Endodermal cell (in vitro differentiated cells): ENCODE results near the gene LSMEM2. TPM values are rescaled to one million over a fixed set of nuclear protein-coding genes. Genes with fewer than 3 reads are reported as not detected.

Experiments used
- DNase-seq: peaks from one replicate; pipeline ENCODE4 v3.0.0-alpha.2; 2017
- H3K27ac ChIP-seq: 2 replicates; pipeline ENCODE4 v1.5.1; 2013; ENCODE audit warnings: mild to moderate bottlenecking, low read depth, low read length, moderate library complexity
- H3K27me3 ChIP-seq: 2 replicates; pipeline ENCODE4 v1.6.1; 2013; ENCODE audit warnings: mild to moderate bottlenecking, low read length, moderate library complexity; ENCODE audit not compliant: insufficient read depth, control insufficient read depth, poor library complexity, severe bottlenecking
- H3K36me3 ChIP-seq: 2 replicates; pipeline ENCODE4 v1.7.0; 2013; ENCODE audit warnings: mild to moderate bottlenecking, low read length, moderate library complexity; ENCODE audit not compliant: control insufficient read depth, insufficient read depth
- H3K4me1 ChIP-seq: one replicate; pipeline ENCODE4 v1.7.0; 2013; ENCODE audit warnings: low read length; ENCODE audit not compliant: control insufficient read depth, insufficient read depth
- H3K4me3 ChIP-seq: 2 replicates; pipeline ENCODE4 v1.5.1; 2013; ENCODE audit warnings: mild to moderate bottlenecking, low read length, moderate library complexity
- H3K9ac ChIP-seq: 2 replicates; pipeline ENCODE4 v1.6.1; 2013; ENCODE audit warnings: mild to moderate bottlenecking, low read length, moderate library complexity; ENCODE audit not compliant: poor library complexity, severe bottlenecking; ENCODE audit errors: extremely low read depth
- H3K9me3 ChIP-seq: 2 replicates; pipeline ENCODE4 v1.6.1; 2013; ENCODE audit warnings: mild to moderate bottlenecking, low read length, moderate library complexity; ENCODE audit not compliant: control insufficient read depth
- H3K27ac Mint-ChIP-seq: 2 replicates; pipeline ENCODE4 v1.8.0; 2020; ENCODE audit warnings: mixed read lengths
- H3K27me3 Mint-ChIP-seq: 2 replicates; pipeline ENCODE4 v1.8.0; 2021; ENCODE audit warnings: mild to moderate bottlenecking, mixed read lengths; ENCODE audit not compliant: insufficient read depth
- H3K36me3 Mint-ChIP-seq: 2 replicates; pipeline ENCODE4 v1.8.0; 2020; ENCODE audit warnings: low read depth, mixed read lengths
- H3K4me1 Mint-ChIP-seq: 2 replicates; pipeline ENCODE4 v1.8.0; 2020; ENCODE audit warnings: mixed read lengths
- H3K4me3 Mint-ChIP-seq: 2 replicates; pipeline ENCODE4 v1.8.0; 2020; ENCODE audit warnings: mild to moderate bottlenecking, moderate library complexity, mixed read lengths
- H3K9me3 Mint-ChIP-seq: 2 replicates; pipeline ENCODE4 v1.8.0; 2020; ENCODE audit warnings: mild to moderate bottlenecking, mixed read lengths
- WGBS, 2 experiments: methylation state at CpG; one replicate each; pipeline versions ENCODE4 v1.1.5 to v1.1.7; 2013; ENCODE audit warnings: missing lambda C conversion rate in 2 of 2, mixed read lengths in 1 of 2; ENCODE audit not compliant: insufficient coverage in 1 of 2, insufficient read length in 1 of 2; 5-methylcytosine and 5-hydroxymethylcytosine counted together
- total RNA-seq, 2 donors: library from RNA; stranded (reverse); fragmentation: NEBNext Ultra II Directional in 1 of 2; extraction: Animal tissue kit (Norgen Biotek cat#: 25700) in 1 of 2; gene quantifications; 2 replicates in 1 of 2; 3 replicates in 1 of 2; pipeline ENCODE4 v1.2.1, GENCODE V29; 2021
- TF ChIP-seq, protein P1 (sequence below): fragments of 200-600 bp; sonication (generic); conservative IDR thresholded peaks from 2 replicates; pipeline ENCODE4 v1.5.0; 2021; ENCODE audit warnings: antibody characterized with exemption, mild to moderate bottlenecking

The LSMEM2 gene
- total RNA-seq, 2 donors from 2014 or later: not detected

DNA sequence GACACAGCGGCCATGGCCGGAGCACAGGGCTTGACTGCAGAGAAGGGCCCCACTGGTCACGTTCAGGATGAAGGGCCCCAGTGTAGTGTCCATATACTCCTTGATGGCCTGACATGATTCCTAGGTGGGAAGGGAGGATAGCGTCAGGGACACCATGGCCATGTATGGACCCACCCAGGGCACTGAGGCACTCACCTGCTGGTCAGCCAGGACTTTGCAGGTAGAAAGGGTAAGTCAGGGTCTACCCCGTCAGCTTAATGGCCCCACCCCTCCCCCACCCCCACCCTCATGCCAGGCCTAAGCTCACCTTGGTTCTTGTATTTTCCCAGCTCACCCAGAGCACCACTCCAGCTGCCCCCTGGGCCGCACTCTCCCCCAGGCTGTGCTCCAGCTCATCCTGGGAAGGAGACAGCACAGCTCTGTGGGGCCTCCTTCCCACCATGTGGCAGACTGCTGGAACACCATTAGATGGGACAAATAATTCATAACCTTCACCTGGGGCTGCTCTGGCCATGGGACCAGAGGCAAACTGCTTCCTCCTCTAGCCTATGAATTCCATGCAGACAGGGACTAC lies 21.9 kb downstream of the LSMEM2 start:
- H3K9ac ChIP-seq: no peak overlapping the region
- Mint-ChIP-seq H3K4me3 (no peak overlapping the region), H3K36me3 (peaks cover 2% of the 10 kb centered on the region), H3K27ac (peak overlapping the region; percentile 89), H3K27me3 (no peaks in the 10 kb centered on the region), H3K9me3 (peaks cover 11% of the 10 kb centered on the region), H3K4me1 (peaks cover 17% of the 10 kb centered on the region)
- DNase-seq: no peak
- TF ChIP-seq, protein P1, sequence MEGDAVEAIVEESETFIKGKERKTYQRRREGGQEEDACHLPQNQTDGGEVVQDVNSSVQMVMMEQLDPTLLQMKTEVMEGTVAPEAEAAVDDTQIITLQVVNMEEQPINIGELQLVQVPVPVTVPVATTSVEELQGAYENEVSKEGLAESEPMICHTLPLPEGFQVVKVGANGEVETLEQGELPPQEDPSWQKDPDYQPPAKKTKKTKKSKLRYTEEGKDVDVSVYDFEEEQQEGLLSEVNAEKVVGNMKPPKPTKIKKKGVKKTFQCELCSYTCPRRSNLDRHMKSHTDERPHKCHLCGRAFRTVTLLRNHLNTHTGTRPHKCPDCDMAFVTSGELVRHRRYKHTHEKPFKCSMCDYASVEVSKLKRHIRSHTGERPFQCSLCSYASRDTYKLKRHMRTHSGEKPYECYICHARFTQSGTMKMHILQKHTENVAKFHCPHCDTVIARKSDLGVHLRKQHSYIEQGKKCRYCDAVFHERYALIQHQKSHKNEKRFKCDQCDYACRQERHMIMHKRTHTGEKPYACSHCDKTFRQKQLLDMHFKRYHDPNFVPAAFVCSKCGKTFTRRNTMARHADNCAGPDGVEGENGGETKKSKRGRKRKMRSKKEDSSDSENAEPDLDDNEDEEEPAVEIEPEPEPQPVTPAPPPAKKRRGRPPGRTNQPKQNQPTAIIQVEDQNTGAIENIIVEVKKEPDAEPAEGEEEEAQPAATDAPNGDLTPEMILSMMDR: peak; percentile 23
- peaks cover 3% of the 10 kb centered on the region for H3K4me1 ChIP-seq
- H3K36me3 ChIP-seq: no peaks in the 10 kb centered on the region
- no peak overlapping the region for H3K27ac ChIP-seq
- WGBS, 2 experiments: 95 to 100% methylated on average over 3 to 6 of the region's 6 CpGs
- H3K9me3 ChIP-seq: peaks cover 2% of the 10 kb centered on the region
- H3K27me3 ChIP-seq: no peaks in the 10 kb centered on the region
- H3K4me3 ChIP-seq: no peak overlapping the region

DNA sequence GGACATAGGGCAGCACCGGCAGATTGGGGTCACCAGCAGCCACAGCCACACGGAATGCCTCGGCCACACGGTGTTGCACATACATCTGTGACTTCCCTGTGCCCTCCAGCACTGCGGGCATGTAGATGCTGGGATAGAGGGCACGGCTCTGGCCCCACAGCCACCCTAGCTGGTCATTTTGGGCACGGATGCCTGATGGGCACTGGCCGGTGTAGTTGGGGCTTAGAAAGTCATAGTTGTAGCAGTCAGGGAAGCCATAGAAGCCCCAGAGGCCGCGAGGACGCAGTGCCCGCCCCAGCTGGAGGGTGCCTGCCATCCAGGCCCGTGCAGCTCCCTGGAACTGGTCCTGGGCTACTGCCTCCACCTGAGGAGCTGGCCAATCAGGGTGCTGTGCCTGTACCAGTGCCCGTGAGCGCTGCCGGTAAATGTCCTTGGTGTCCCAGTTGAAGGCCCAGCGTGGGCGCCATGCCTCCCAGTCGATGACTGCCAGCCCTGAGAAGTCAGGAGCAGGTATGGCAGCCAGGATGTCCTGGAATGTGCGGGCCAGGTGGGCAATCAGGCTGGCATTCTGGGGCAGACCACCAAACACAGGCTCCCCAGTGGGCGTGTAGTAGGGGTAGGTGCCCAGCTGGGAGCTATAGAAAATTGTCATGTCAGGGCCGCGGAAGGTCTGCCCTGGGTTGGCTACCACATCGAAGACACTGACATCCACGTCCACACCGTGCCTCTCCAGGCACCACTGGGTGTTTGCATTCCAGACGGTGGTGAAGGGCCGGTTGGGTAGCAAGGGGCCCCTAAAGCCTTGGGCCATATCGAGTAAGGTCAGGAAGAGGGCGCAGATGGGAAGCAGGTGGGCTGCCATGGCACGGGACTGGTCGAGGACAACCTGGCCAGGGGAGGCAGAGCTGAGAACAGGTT lies 23.5 kb downstream of the LSMEM2 start:
- peaks cover 3% of the 10 kb centered on the region for H3K4me1 ChIP-seq
- peaks cover 16% of the 10 kb centered on the region for H3K9me3 ChIP-seq
- no peak overlapping the region for H3K4me3 ChIP-seq
- H3K27ac ChIP-seq: no peak overlapping the region
- Mint-ChIP-seq H3K4me3 (no peak overlapping the region), H3K27ac (no peak overlapping the region), H3K9me3 (peaks cover 26% of the 10 kb centered on the region), H3K27me3 (no peaks in the 10 kb centered on the region), H3K4me1 (peaks cover 17% of the 10 kb centered on the region), H3K36me3 (no peaks in the 10 kb centered on the region)
- no peaks in the 10 kb centered on the region for H3K36me3 ChIP-seq
- WGBS, 2 experiments: 93 to 94% methylated on average over 28 to 32 of the region's 32 CpGs
- TF ChIP-seq, protein P1: no peak
- no peak overlapping the region for H3K9ac ChIP-seq
- no peaks in the 10 kb centered on the region for H3K27me3 ChIP-seq
- DNase-seq: peak; percentile 51

- H3K9ac ChIP-seq: no peak within 1 kb of the TSS
- Mint-ChIP-seq H3K27ac (no peak within 1 kb of the TSS), H3K4me1 (peaks cover 17% of the 10 kb centered on the region), H3K27me3 (no peaks in the 10 kb centered on the region), H3K9me3 (peaks cover 35% of the 10 kb centered on the region), H3K36me3 (no peaks in the 10 kb centered on the region), H3K4me3 (no peak within 1 kb of the TSS)
- H3K27me3 ChIP-seq: no peaks in the 10 kb centered on the region
- TF ChIP-seq, protein P1: peak; percentile 63
- H3K9me3 ChIP-seq: peaks cover 20% of the 10 kb centered on the region
- WGBS, 2 experiments: 78 to 79% methylated on average over 5 to 14 of the region's 14 CpGs
- H3K4me3 ChIP-seq: no peak within 1 kb of the TSS
- H3K36me3 ChIP-seq: no peaks in the 10 kb centered on the region
- H3K27ac ChIP-seq: peak within 1 kb of the TSS; percentile 32
- peaks cover 3% of the 10 kb centered on the region for H3K4me1 ChIP-seq
- peak; percentile 87 for DNase-seq
These were observed 24.3 kb downstream of the LSMEM2 start, which contains the start of gene HYAL1 for GRCh38 chr3:50303013-50303815. Gene HYAL1 (minus strand): TSS chr3:50303574. CDS start chr3:50302956, 618 bp downstream.
